Body of pancreas (tissue), 4 donors: ENCODE results near the gene EIF3L.

ENCODE experiments used
- CTCF ChIP-seq, 7 experiments: fragments of 450-650 bp in 4 of 7; fragments of 200-600 bp in 3 of 7; sonication (generic) in 3 of 7; IDR thresholded peaks; one replicate each; pipeline ENCODE4 v1.5.1; 2016 to 2019; ENCODE audit warnings: antibody characterized with exemption in 7 of 7
- POLR2A ChIP-seq, 3 donors: fragments of 450-650 bp; IDR thresholded peaks; one replicate each; pipeline ENCODE4 v1.6.1; 2016; ENCODE audit warnings: antibody characterized with exemption in 3 of 3, mild to moderate bottlenecking in 2 of 3

GRCh38 chr22:37880668-37881440 lies 31.6 kb downstream of the EIF3L start:
- no peak for TF ChIP-seq CTCF (IDR thresholded peaks at IDR 0.05)
- TF ChIP-seq POLR2A (IDR thresholded peaks at IDR 0.05), result no peak
